ENCODE measurements around the gene PPCS. TPM values are rescaled to one million over a fixed set of nuclear protein-coding genes. Genes with fewer than 3 reads are reported as not detected.
"Not testable (repeated sequence)": the region's sequence is repeated elsewhere in the genome, so short reads cannot be mapped to it uniquely, and the experiment has no call there.

Gene PPCS
- total and polyA plus RNA-seq, 2 donors = 49.8 to 125 TPM

DNA sequence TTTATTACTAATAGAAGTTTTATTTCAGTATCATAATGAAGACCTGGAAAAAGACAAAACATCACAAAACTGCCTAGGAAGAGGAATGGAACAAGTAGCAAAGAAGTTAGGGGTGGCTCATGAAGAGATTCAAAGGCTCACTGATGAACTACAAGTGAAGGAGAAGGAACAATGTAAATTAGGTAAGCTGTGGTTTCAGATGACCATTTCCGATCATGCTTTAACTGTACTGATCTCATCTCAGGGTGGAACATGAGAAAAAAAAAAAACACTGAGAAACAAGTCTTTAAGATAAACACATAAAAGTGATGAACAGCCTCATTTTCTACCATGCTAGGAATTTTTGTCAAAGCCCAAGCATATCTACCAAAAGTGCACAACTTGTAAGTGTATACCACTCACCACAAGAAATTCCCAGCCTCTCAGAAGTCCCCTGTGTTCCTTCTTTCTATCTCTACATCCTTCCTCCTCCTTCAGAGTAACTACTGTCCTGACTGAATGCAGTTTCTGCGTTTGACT, 26.4 kb downstream of the PPCS start:
- no peaks in the 10 kb centered on the region for H3K4me1 ChIP-seq (ENCODE audit: control insufficient read depth in 2 of 2, insufficient read depth in 2 of 2, low read length in 2 of 2)
- DNase-seq (ENCODE audit: low read depth in 6 of 9, low spot score in 9 of 9) = no peak
- no peaks in the 10 kb centered on the region for H3K27me3 ChIP-seq (ENCODE audit: control insufficient read depth in 2 of 2, insufficient read depth in 1 of 2, low read length in 1 of 2)
- H3K27ac ChIP-seq (ENCODE audit: low read depth in 1 of 2, low read length in 1 of 2) = no peak overlapping the region
- no peaks in the 10 kb centered on the region for H3K36me3 ChIP-seq (ENCODE audit: control insufficient read depth in 2 of 2, insufficient read depth in 2 of 2, low read length in 1 of 2)
- H3K4me3 ChIP-seq (ENCODE audit: low read length in 2 of 2) = no peak overlapping the region
- no peaks in the 10 kb centered on the region for H3K9me3 ChIP-seq (ENCODE audit: control insufficient read depth in 2 of 2, insufficient read depth in 1 of 2, low read length in 1 of 2)
- 98% methylated on average over 2 of the region's 2 CpGs for WGBS

DNA sequence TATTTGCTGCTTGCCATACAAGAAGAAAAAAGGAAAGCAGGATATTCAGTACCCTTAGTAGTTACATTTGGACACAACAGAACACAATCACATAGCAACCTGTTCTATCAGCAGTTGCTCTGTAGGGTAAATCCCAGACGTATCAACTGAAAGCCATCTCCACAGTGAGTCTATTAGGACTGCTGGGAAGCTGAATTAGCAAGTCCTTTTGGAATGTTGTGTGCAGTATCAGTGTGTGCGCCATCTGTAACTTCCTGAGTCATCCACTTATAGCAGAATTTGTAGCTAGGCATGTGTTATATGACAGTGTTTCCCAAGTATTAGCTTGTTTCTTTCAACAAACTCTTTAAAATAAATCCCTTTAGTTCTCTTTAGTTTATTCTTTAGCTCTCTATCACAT, 28.0 kb downstream of the PPCS start:
- 98% methylated on average over 2 of the region's 2 CpGs for WGBS
- no peak for DNase-seq (ENCODE audit: low read depth in 6 of 9, low spot score in 9 of 9)

DNA sequence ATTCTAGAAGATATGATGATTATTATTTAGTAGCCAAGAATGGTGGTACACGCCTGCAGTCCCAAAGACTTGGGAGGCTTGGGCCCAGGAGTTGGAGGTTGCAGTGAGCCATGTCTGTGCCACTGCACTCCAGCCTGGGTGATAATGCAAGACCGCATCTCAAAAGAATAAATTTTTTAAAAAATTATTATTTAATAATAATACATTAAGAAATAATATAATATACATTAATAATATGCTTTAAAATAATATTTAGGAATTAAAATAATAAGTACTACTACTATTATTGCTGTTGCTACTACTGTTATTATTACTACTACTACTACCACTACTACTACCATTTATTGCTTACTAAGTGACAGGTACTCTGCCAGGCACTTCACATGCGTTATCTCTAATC, 33.9 kb downstream of the PPCS start:
- Histone ChIP-seq H3K4me3 (ENCODE audit: low read length in 2 of 2) (no peak overlapping the region), H3K9me3 (ENCODE audit: control insufficient read depth in 2 of 2, insufficient read depth in 1 of 2, low read length in 1 of 2) (no peaks in the 10 kb centered on the region), H3K4me1 (ENCODE audit: control insufficient read depth in 2 of 2, insufficient read depth in 2 of 2, low read length in 2 of 2) (no peaks in the 10 kb centered on the region), H3K27me3 (ENCODE audit: control insufficient read depth in 2 of 2, insufficient read depth in 1 of 2, low read length in 1 of 2) (no peaks in the 10 kb centered on the region), H3K36me3 (ENCODE audit: control insufficient read depth in 2 of 2, insufficient read depth in 2 of 2, low read length in 1 of 2) (no peaks in the 10 kb centered on the region), H3K27ac (ENCODE audit: low read depth in 1 of 2, low read length in 1 of 2) (no peak overlapping the region)
- DNase-seq (ENCODE audit: low read depth in 6 of 9, low spot score in 9 of 9) = no peak
- 98% methylated on average over 3 of the region's 3 CpGs for WGBS

More for the DNA sequence above, 28.0 kb downstream of the PPCS start:
- no peaks in the 10 kb centered on the region for H3K9me3 ChIP-seq (ENCODE audit: control insufficient read depth in 2 of 2, insufficient read depth in 1 of 2, low read length in 1 of 2)
- no peak overlapping the region for H3K4me3 ChIP-seq (ENCODE audit: low read length in 2 of 2)
- H3K27me3 ChIP-seq (ENCODE audit: control insufficient read depth in 2 of 2, insufficient read depth in 1 of 2, low read length in 1 of 2) = no peaks in the 10 kb centered on the region
- H3K4me1 ChIP-seq (ENCODE audit: control insufficient read depth in 2 of 2, insufficient read depth in 2 of 2, low read length in 2 of 2) = no peaks in the 10 kb centered on the region
- H3K27ac ChIP-seq (ENCODE audit: low read depth in 1 of 2, low read length in 1 of 2) = no peak overlapping the region
- no peaks in the 10 kb centered on the region for H3K36me3 ChIP-seq (ENCODE audit: control insufficient read depth in 2 of 2, insufficient read depth in 2 of 2, low read length in 1 of 2)

DNA sequence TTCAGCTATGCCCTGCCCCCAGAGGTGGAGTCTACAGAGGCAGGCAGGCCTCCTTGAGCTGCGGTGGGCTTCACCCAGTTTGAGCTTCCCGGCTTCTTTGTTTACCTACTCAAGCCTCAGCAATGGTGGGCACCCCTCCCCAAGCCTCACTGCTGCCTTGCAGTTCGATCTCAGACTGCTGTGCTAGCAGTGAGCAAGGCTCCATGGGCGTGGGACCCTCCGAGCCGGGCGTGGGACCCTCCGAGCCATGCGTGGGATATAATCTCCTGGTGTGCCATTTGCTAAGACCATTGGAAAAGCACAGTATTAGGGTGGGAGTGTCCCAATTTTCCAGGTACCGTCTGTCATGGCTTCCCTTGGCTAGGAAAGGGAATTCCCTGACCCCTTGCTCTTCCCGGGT, 45.7 kb downstream of the PPCS start:
- H3K27ac ChIP-seq (ENCODE audit: low read depth in 1 of 2, low read length in 1 of 2); H3K4me1 ChIP-seq (ENCODE audit: control insufficient read depth in 2 of 2, insufficient read depth in 2 of 2, low read length in 2 of 2); H3K36me3 ChIP-seq (ENCODE audit: control insufficient read depth in 2 of 2, insufficient read depth in 2 of 2, low read length in 1 of 2); H3K4me3 ChIP-seq (ENCODE audit: low read length in 2 of 2); H3K27me3 ChIP-seq (ENCODE audit: control insufficient read depth in 2 of 2, insufficient read depth in 1 of 2, low read length in 1 of 2); DNase-seq (ENCODE audit: low read depth in 6 of 9, low spot score in 9 of 9): not testable (repeated sequence)
- WGBS = 96% methylated on average over 11 of the region's 11 CpGs
- peaks cover 0 to 10% of the 10 kb centered on the region in 2 donors for H3K9me3 ChIP-seq (ENCODE audit: control insufficient read depth in 2 of 2, insufficient read depth in 1 of 2, low read length in 1 of 2)

DNA sequence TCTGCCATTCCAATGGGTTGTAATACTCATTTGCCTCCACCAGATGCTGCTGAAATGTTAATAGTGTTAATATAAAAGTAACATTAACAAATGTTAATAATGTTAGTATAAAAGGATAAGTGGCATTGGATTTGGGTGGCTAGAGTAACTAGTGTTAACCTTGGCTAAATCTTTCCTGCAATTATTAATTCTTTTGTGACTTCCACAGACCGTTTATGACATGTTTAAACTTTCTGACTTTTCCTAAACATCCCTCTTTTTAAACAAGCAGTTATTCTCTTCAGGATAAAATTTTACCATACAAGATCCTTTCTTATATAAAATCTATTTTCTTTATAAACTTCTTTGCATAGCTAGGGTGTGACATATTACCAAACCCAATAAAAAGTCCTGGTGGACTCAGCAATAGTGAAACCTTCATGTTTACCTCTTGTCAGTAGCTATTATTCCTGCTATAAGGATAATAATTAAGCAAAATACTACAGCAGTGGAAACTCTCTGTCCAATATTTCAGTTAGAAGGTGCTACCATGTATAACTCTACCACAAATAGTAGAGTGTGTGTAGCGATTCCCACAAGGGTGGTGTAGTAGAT, 48.3 kb downstream of the PPCS start:
- Histone ChIP-seq H3K36me3 (ENCODE audit: control insufficient read depth in 2 of 2, insufficient read depth in 2 of 2, low read length in 1 of 2) (no peaks in the 10 kb centered on the region), H3K4me1 (ENCODE audit: control insufficient read depth in 2 of 2, insufficient read depth in 2 of 2, low read length in 2 of 2) (no peaks in the 10 kb centered on the region), H3K27ac (ENCODE audit: low read depth in 1 of 2, low read length in 1 of 2) (no peak overlapping the region), H3K4me3 (ENCODE audit: low read length in 2 of 2) (no peak overlapping the region), H3K27me3 (ENCODE audit: control insufficient read depth in 2 of 2, insufficient read depth in 1 of 2, low read length in 1 of 2) (no peaks in the 10 kb centered on the region), H3K9me3 (ENCODE audit: control insufficient read depth in 2 of 2, insufficient read depth in 1 of 2, low read length in 1 of 2) (peaks cover 0 to 11% of the 10 kb centered on the region in 2 donors)
- 95% methylated on average over 2 of the region's 2 CpGs for WGBS
- no peak for DNase-seq (ENCODE audit: low read depth in 6 of 9, low spot score in 9 of 9)

DNA sequence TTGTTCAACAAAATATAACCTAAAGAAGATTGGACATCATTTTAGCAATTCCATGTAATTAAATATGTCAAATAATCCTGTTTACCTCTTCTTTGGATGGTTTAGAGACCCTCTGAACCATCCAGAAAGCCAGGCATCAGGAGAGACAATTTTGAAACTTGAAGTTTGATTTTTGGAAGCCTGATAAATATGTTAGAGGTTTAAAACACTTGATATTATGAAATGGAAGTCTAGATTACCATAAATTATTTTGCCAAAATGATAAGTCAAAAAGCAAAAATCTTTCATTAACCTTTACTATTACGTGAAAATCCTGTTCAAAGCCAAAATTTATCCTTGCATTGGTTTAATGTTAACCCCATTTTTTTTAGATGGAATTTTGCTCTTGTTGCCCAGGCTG, 50.2 kb downstream of the PPCS start:
- Histone ChIP-seq H3K9me3 (ENCODE audit: control insufficient read depth in 2 of 2, insufficient read depth in 1 of 2, low read length in 1 of 2) (peaks cover 0 to 25% of the 10 kb centered on the region in 2 donors), H3K27ac (ENCODE audit: low read depth in 1 of 2, low read length in 1 of 2) (no peak overlapping the region), H3K4me3 (ENCODE audit: low read length in 2 of 2) (no peak overlapping the region), H3K36me3 (ENCODE audit: control insufficient read depth in 2 of 2, insufficient read depth in 2 of 2, low read length in 1 of 2) (no peaks in the 10 kb centered on the region), H3K27me3 (ENCODE audit: control insufficient read depth in 2 of 2, insufficient read depth in 1 of 2, low read length in 1 of 2) (no peaks in the 10 kb centered on the region), H3K4me1 (ENCODE audit: control insufficient read depth in 2 of 2, insufficient read depth in 2 of 2, low read length in 2 of 2) (no peaks in the 10 kb centered on the region)
- WGBS = 97% methylated on average over 1 of the region's 1 CpG
- DNase-seq (ENCODE audit: low read depth in 6 of 9, low spot score in 9 of 9) = no peak

Other genes with a start within 250 kb of the PPCS start
- 20.8 TPM for gene FOXJ3, start 121.3 kb upstream of the PPCS start, total RNA-seq
- 19.7 TPM for gene FOXJ3, start 121.3 kb upstream of the PPCS start, polyA plus RNA-seq
- gene RIMKLA, start 75.8 kb upstream of the PPCS start, total RNA-seq = 0.19 TPM
- gene RIMKLA, start 75.8 kb upstream of the PPCS start, polyA plus RNA-seq = 0.14 TPM
- 1.4 TPM for gene ZMYND12, start 521 bp upstream of the PPCS start, total RNA-seq
- 3.2 TPM for gene ZMYND12, start 521 bp upstream of the PPCS start, polyA plus RNA-seq
- gene CCDC30, start 6.7 kb downstream of the PPCS start, total RNA-seq = 1.9 TPM
- gene CCDC30, start 6.7 kb downstream of the PPCS start, polyA plus RNA-seq = 1.6 TPM
- gene PPIH, start 201.9 kb downstream of the PPCS start, total RNA-seq = 95.2 TPM
- gene PPIH, start 201.9 kb downstream of the PPCS start, polyA plus RNA-seq = 49.7 TPM
- 564 TPM for gene YBX1, start 225.9 kb downstream of the PPCS start, total RNA-seq
- gene YBX1, start 225.9 kb downstream of the PPCS start, polyA plus RNA-seq = 497 TPM

All from thymus (tissue), 11 donors.